Sciatic nerve (tissue), 2 donors: ENCODE measurements around the gene HLA-A. TPM values are rescaled to one million over a fixed set of nuclear protein-coding genes. Genes with fewer than 3 reads are reported as not detected.
"Not testable (repeated sequence)": the region's sequence is repeated elsewhere in the genome, so short reads cannot be mapped to it uniquely, and the experiment has no call there.

Source experiments
- ATAC-seq: fragments of 200-7000 bp; cut with Tn5 transposase; one replicate; pipeline ENCODE4 v1.9.1; 2020; ENCODE audit warnings: mild to moderate bottlenecking, moderate library complexity
- DNase-seq: peaks from one replicate; pipeline ENCODE4 v3.0.0-alpha.2; 2020; ENCODE audit warnings: low spot score
- intact Hi-C: fragments of 100-400 bp; cut with DNase I; formaldehyde crosslinking; loops from one replicate; pipeline ENCODE4 v1.14.2; 2022
- total RNA-seq: library from RNA; stranded (reverse); fragmentation: NEBNext Ultra II Directional; extraction: Animal tissue kit (Norgen Biotek cat#: 25700); gene quantifications from one replicate; pipeline ENCODE4 v1.2.1, GENCODE V29; 2021
- donor health status: DM: no; HTN: no; CAD: no.
- donor health status: DM: no; HTN: no; CAD: no.

The HLA-A gene
- total RNA-seq, 1 donor from 2014 or later, result 405 TPM

- intact Hi-C loops, result no loop called here
- DNase-seq (peak; percentile 95), ATAC-seq (peak; percentile 98)
These were observed 34.5 kb downstream of the HLA-A start for GRCh38 chr6:29976588-29977424.

GRCh38 chr6:29977425-29977727, 35.0 kb downstream of the HLA-A start:
- ATAC-seq, result no peak
- no peak for DNase-seq
- intact Hi-C loops, result no loop called here

GRCh38 chr6:29980013-29980412, 37.7 kb downstream of the HLA-A start:
- DNase-seq, intact Hi-C loops: not testable (repeated sequence)

GRCh38 chr6:29980511-29980910, 38.2 kb downstream of the HLA-A start:
- ATAC-seq (no peak), DNase-seq (no peak)
- intact Hi-C loops, result no loop called here

More at GRCh38 chr6:29980013-29980412, 37.7 kb downstream of the HLA-A start:
- ATAC-seq, result not testable (repeated sequence)

GRCh38 chr6:29981211-29981812, 39.0 kb downstream of the HLA-A start:
- ATAC-seq, result no peak

DNA sequence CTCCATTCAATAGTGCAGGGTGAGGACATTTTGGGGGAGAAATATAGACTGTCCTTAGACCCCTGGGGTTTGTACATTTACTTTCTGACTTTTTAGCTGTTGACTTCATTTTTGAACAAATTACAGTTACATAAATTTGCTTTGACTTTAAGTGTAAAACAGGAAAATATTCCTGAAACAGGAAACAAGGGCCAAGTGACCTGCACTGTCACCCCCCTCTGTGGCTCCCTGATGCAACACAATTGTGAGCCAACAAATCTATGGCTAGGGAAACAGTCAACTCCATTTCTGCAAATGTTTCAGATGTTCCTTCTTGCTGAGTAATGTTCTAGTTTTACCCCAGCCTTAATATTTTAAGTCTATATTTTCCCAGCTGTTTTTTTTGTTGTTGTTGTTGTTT, 39.8 kb downstream of the HLA-A start:
- intact Hi-C loops, result no loop called here
- no peak for DNase-seq
- no peak for ATAC-seq

More at GRCh38 chr6:29981211-29981812, 39.0 kb downstream of the HLA-A start:
- intact Hi-C loops, result no loop called here
- DNase-seq, result no peak

GRCh38 chr6:29984232-29984631, 41.9 kb downstream of the HLA-A start:
- DNase-seq, result no peak
- intact Hi-C loops, result no loop called here
- ATAC-seq, result no peak

DNA sequence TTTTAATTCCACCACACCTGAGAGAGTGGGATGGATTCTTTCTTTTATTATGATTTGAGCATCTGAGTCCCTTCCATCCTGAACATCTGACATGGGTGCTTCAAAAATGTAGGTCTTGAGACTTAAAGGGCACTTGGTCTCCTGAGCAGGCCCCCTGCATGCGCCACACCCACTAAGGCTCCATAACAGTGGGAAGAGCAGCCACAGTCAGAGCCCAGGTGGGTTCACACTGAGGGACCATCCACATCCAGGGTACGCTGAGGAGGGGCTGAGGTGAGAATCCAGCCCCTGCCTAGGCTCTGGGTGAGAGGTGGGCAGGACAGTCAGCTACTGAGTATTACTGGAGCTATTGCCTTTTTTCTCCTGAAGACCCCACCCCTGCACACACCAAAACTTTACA, 42.7 kb downstream of the HLA-A start:
- ATAC-seq (no peak), DNase-seq (no peak)
- intact Hi-C loops, result no loop called here

DNA sequence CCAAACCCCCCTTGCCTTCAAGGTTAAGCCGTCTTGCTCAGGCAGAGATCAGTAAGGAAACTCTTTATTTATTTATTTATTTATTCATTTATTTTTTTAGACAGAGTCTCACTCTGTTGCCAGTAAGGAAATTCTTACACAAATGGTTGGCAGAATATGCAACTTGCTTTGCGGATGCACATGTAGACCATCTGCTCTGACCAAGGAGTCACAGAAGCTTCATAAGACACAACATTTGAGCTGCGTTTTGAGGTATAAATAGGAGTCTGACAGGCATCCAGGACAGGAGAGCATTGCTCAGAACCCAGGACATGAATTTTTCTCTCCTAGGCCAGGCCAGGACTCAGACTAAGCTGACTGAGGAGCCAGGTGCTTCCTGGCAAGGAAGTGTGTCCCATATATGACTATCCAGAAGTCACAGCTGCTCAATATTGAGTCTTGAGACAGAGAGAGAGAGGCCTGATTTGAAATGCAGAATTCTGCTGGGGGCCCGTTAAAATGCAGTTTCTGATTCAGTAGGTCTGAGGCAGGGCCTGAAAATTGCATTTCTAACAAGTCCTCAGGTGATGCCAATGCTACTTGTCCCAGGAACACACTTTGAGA, 43.9 kb downstream of the HLA-A start:
- DNase-seq (no peak), ATAC-seq (no peak)
- intact Hi-C loops, result no loop called here

DNA sequence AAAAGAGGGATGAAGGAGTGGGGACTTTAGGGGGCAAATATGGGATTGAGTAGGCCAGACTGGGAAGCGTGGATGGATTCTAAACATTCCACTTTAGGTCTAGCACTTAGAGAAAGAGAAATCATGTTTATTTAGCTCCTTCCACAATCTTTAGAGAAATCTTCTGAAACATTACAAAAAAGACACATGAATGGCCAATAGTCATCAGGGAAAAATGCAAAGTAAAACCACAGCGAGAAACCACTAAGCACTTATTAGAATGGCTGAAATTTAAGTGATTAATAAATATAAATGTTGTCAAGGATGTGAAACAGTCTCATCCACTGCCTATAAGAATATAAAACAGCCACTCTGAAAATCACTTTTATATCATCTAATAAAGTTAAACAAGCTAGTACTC, 46.9 kb downstream of the HLA-A start:
- ATAC-seq (no peak), DNase-seq (no peak)
- intact Hi-C loops, result no loop called here

GRCh38 chr6:29990931-29991330, 48.6 kb downstream of the HLA-A start:
- no peak for ATAC-seq
- no peak for DNase-seq
- intact Hi-C loops, result no loop called here

- no peak for ATAC-seq
- intact Hi-C loops, result no loop called here
These were observed 50.5 kb downstream of the HLA-A start for GRCh38 chr6:29992807-29993206.

DNA sequence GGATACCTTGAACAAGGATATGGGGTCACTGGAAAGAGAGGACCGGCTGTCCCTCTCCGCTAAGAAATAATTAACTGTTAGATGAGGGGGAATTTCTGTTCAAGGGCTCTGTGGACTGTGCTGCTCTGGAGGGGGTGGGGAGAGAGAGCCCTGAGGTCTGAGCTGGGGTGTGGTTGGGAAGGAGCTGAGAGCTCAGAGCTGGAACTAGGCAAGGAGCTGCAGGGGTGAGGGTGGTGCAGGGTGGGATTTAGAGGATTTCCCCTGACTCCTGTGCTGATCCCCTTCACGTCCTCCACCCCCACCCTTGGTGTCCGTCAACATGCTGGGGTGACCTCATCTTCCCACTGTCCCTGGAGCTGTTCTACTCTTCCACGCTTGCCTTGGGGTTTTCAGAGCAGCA, 52.5 kb downstream of the HLA-A start:
- no peak for DNase-seq
- intact Hi-C loops, result no loop called here
- no peak for ATAC-seq

More at GRCh38 chr6:29992807-29993206, 50.5 kb downstream of the HLA-A start:
- no peak for DNase-seq

DNA sequence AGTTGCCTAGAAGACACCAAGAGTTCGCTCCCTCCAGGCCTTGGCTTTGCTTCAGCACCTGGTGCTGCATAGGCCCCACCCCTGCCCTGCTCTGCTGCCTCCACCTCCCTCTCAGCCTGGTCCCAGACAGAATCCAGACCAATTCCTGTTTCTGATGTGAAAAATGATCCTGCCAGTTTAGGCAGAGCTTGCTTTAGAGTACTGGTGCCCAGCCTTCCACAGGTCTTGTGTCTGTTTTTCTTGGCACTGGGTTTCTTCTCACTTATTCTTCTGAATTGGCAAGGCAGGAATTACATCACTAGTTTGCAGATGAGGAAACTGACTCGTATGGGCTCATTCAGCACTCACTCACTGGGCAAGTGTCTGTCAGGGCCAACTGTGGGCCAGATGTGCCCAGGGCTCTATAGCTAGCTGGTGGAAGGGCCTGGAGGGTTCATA, 53.0 kb downstream of the HLA-A start:
- intact Hi-C loops, result no loop called here

More for the DNA sequence above, 53.0 kb downstream of the HLA-A start:
- DNase-seq, result no peak
- ATAC-seq, result no peak

Other genes with a start within 250 kb of the HLA-A start
- 71.2 TPM for gene HLA-F, start 219.1 kb upstream of the HLA-A start, total RNA-seq
- 1.2 TPM for gene HLA-G, start 114.7 kb upstream of the HLA-A start, total RNA-seq
- 16.6 TPM for gene POLR1H, start 118.7 kb downstream of the HLA-A start, total RNA-seq
- 38.3 TPM for gene PPP1R11, start 124.7 kb downstream of the HLA-A start, total RNA-seq
- not detected for gene RNF39, start 133.2 kb downstream of the HLA-A start, total RNA-seq
- not detected for gene TRIM31, start 170.6 kb downstream of the HLA-A start, total RNA-seq
- gene TRIM40, start 193.6 kb downstream of the HLA-A start, total RNA-seq, result not detected
- gene TRIM10, start 218.7 kb downstream of the HLA-A start, total RNA-seq, result 0.62 TPM
- gene TRIM15, start 221.0 kb downstream of the HLA-A start, total RNA-seq, result not detected